GM18861 (cell line): ENCODE measurements around the gene HDX.
"Not testable (repeated sequence)": the region's sequence is repeated elsewhere in the genome, so short reads cannot be mapped to it uniquely, and the experiment has no call there.

Experiments
- ATAC-seq: cut with Tn5 transposase; IDR thresholded peaks from one replicate; pipeline ENCODE4 v1.9.1; 2021; ENCODE audit not compliant: unreplicated experiment

HDX gene, protein sequence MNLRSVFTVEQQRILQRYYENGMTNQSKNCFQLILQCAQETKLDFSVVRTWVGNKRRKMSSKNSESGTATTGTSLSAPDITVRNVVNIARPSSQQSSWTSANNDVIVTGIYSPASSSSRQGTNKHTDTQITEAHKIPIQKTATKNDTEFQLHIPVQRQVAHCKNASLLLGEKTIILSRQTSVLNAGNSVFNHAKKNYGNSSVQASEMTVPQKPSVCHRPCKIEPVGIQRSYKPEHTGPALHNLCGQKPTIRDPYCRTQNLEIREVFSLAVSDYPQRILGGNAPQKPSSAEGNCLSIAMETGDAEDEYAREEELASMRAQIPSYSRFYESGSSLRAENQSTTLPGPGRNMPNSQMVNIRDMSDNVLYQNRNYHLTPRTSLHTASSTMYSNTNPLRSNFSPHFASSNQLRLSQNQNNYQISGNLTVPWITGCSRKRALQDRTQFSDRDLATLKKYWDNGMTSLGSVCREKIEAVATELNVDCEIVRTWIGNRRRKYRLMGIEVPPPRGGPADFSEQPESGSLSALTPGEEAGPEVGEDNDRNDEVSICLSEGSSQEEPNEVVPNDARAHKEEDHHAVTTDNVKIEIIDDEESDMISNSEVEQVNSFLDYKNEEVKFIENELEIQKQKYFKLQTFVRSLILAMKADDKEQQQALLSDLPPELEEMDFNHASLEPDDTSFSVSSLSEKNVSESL

DNA sequence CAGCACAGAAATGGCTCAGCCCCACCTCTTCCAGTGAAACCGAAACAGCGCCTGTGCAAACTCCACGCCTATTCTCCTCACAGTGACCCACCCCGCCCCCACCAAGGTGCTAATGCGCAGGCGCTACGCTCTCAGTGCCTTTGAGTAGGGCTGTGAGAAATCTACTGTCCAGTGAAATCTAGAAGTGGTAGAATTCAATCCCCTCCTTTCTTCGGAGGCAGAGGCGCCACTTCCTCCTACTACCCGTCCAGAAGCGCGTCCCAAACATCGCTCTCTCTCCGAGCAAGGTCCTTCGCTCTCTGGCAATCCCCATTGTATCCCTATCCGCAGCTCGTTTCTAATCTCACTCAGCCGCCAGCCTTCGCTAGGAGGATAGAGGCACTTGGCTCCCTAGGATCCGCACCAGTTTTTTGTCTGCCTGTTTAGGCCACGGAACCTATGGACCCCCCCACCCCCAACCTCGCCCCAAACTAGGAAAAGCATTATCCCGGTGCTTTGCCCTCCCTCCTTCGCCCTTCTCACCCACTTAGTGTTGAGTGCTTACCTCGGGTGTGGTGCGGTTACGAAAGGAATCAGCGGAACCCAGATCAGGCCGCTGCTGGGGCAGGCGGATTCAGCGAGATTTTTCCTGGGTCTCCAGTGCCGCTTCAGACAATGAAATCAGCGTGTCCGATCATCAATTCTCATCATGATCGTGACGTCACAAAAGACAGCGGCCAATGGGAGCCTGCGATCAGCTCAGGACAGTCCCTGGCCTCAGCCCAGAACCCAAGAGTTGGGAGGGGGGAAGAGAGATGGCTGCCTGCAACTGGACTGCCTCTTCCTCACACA lies at the start of gene HDX:
Gene HDX (minus strand): TSS at position 656 of the 831 bp plus-strand sequence. CDS start 27,056 bp downstream, outside the sequence.
- peak; percentile 91 for ATAC-seq

DNA sequence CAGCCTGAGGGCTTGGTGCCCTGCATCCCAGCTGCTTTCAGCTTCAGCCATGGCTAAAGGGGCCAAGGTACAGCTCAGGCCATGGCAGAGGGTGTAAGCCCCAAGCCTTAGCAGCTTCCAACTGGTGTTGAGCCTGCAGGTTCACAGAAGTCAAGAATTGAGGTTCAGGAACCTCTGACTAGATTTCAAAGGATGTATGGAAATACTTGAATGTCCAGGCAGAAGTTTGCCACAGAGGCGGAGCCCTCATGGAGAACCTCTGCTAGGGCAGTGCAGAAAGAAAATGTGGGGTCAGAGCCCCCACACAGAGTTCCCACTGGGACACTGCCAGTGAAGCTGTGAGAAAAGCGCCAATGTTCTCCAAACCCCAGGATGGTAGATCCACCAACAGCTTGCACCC lies 39.1 kb upstream of the HDX start:
- not testable (repeated sequence) for ATAC-seq

DNA sequence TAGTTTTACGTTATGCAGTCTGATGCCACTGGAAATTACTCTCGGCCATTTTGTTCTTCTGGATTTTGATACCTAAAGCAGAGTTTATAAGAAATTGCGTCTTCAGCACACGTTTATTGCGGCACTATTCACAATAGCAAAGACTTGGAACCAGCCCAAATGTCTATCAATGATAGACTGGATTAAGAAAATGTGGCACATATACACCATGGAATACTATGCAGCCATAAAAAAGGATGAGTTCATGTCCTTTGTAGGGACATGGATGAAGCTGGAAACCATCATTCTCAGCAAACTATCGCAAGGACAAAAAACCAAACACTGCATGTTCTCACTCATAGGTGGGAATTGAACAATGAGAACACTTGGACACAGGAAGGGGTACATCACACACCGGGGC lies 35.4 kb upstream of the HDX start:
- not testable (repeated sequence) for ATAC-seq

DNA sequence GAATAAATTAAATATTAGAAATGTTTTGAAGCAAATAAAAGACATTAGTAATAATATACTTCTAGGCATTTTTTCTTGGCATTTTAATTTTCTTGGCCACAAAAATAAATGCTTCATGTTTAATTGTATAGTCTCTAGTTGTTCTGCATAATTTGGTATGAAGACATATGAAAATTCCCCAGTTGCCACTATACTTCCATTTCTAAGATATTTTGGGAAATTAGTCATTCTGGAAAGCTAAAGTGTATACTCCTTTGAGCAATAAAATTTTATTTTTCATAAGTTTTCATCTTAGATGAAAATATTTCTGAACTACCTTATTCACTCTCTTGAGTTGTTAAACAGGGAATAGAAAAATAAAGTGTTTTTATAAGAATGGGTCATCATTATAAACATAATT lies 13.8 kb downstream of the HDX start:
- no peak for ATAC-seq

DNA sequence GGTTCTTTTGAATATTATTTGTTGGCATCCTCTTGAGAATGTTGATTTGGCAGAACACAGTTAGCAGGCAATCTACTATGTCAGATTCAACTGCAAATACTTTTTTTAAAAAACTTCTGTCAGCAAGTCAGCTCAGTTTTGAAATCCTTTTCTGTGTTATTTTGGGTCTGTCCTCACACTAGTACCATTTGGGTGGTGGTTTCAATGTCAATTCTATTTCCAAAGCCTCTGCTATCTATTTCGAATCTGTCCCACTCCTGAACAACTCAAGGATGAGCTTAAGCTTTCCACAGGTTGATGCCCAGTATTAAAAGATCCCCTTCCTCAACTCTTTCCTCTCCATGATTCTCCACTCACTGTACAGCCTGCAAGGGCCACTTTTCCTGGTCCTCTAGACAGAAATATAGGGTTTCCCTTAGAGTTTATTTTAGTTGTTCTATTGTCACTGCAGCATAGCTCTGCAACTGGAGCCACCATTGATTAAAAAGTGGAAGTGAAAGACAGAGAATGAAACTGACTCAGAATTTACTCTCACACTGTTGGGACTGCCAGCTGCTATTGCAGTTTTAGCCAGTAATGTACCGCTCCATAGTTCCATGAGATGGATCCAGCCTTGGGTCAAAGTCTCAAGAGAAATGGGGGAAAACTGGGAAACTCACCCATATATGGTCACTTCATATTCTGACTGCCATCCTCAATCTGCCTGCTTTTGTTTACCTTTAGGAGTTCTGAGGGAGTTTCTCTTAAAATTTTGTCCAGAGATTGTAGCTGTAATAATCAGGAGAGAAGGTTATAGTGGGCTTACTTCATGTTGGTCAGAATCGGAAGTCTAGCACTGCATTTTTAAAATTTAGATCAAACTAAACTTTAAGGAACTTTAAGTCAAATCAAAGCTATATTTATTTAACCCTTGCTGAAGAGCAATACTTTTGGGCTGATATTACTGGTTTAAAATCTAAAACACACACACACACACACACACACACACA lies 14.6 kb downstream of the HDX start:
- ATAC-seq, result peak; percentile 99

DNA sequence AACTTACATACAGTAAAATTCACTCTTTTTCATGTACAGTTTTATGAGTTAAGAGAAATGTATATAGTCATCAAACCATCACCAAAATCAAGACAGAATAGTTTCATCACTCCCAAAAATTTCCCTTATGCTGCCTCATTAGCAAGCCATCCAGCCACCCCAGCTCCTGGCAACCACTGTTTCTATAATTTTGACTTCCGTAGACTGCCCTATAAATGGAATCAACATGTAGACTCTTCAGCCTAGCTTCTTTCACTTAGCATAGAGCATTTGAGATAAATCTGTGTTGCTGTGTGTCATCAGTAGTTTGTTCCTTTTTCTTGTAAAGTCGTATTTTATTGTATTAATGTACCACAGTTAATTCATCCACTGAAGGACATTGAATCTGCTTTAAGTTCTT lies 23.2 kb downstream of the HDX start:
- ATAC-seq, result no peak

DNA sequence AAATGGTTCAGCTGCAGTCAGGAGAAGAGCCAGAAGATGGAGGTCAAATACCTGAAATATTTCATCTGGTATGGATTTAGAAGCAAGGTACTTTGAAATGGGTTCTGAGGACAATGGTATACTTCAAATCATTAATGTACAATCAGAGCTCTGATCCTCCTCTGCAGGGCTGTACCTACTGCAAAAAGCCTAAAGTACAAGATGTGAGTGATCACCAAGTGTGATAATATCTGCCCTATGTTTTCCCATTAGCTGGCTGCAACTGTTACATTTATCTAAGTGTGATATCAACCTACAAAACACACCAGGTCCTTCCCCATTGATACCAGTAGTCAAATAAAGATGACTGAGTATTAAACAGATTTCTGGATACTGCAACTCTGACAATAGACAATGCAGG lies 25.1 kb downstream of the HDX start:
- no peak for ATAC-seq

DNA sequence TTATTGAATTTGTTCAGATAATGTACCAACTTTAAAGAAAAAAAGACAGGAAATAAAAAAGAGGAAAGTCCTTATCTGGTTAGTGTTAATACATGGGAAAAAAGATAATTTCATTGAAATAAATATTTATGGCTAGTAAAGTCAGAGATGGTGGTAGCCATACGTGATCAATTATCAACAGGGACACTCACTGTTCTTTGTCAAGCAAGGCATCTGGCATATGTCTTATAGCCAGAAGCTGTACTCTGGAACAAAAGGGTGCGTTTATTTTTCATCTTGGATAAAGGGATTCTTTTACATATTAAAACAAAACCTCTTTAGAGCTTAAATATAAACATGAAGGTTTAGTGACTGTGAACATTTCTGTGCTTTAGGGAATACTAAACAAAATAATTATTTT lies 26.7 kb downstream of the HDX start:
- ATAC-seq, result no peak

DNA sequence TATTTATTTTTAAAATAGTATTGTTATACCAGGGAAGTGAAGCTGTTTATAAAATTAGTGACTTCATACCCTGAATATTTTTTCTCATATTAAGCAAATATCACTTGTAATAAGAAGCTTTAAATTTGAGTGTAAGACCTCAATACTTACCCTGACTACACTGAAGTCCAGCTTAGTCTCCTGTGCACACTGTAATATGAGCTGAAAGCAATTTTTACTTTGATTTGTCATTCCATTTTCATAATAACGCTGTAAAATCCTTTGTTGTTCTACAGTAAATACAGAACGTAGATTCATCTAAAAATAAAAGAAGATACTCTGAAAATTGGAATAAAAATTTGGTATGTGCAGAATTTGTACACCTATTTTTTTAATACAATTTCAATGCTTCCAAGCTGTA lies 27.2 kb downstream of the HDX start:
- ATAC-seq, result no peak

DNA sequence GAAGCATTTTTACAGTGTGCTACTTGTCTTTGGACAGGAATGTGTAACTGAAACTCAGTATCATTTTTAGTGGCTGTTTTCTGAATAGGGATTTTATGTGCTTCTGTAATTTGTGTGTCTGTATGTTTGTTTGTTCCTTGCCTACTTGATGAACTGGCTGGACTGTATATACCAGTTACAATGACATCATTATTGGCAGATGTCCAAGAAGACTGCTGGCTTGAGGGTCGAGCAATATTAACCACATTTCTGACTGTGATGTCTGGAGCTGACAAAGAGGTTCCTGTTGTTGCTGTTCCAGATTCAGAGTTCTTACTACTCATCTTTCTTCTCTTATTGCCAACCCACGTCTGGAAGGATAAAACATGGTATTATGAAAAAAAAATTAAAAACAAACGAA lies 33.0 kb downstream of the HDX start:
- no peak for ATAC-seq

DNA sequence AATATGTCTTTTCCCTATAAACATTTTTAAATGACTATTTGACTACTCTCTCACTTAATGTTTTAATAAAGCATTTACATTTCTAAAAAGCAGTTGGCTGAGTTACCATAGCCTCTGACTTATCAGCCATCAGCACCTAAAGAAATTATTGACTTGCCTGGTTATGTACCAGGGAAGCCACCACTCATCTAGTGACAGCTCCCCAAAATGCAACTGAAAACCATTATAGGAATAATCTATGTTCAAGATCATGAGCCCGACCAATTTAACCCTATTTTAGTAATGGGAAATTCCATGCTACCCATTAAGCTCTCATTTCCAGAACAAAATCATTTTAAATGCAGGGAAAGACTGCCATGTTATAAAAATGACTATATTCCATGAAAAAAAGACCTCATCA lies 34.4 kb downstream of the HDX start:
- no peak for ATAC-seq

DNA sequence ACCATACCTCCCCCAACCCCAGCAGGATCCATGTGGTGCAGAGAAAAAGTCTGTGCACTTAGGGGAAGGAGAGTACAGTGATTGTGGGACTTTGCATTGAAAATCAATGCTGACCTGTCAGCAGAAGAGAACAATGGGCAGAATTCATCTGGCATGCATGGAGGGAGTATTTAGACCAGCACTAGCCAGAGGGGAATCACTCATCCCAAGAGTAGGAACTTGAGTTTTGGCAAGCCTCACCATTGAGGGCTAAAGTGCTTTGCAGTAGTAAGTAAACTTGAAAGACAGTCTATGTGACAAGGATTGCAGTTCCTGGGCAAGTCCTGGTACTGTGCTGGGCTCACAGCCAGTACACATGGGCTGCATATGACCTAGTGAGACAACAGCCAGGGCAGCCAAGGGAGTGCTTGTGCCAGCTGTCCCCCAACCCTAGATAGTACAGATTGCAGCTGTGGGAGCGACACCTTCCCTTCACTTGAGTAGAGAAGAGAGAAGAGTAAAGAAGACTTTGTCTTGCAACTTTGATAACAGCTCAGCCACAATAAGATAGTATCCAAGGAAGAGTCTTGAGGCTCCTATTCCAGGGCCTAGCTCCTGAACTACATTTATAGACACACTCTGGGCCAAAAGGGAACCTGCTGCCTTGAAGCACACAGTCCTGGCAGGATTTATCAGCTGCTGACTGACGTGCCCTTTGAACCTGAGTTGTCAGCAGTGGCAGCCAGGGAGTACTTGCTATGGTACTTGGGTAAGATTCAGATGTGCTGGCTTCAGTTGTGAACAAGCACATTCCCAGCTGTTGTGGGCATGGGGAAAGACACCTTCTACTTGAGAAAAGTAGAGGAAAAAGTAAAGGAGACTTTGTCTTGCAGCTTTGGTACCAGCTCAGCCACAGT lies 48.7 kb downstream of the HDX start:
- ATAC-seq, result no peak

DNA sequence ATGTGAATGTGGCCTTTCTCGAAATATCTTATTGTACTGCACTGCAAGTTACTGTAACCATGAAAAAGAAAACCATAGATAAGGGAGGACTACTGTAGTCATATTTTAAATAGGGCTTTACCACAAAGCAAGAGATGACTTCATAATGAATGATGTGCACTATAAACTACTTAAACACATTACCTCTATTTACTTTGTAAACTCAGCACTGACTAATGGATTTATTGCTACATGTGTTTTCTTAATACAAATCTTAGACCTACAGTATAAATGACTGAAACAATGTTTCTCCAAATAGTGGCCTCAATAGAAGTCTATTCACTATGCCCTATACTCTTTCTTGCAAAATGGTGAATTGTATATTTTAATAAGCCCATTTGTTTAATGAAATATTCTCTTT lies 61.1 kb downstream of the HDX start:
- ATAC-seq, result no peak

DNA sequence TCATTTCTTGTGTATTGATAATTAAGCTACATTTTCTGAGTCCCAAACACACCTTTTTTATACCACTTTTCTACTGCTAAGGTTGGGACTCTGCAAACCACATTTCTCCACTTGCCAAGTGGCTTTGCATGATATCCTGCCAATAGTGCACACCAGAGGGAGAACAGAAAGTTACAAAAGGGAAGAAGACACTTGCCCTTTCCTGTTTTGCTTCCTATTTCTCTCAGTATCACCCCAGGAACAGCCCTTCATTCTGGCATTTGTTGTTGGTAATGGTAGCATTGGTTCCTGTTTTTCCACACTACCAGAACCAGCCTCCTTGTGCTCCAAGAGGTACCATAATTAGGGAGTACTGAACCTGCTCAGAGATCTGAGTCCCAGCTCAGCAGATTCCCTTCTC lies 87.1 kb downstream of the HDX start:
- no peak for ATAC-seq

DNA sequence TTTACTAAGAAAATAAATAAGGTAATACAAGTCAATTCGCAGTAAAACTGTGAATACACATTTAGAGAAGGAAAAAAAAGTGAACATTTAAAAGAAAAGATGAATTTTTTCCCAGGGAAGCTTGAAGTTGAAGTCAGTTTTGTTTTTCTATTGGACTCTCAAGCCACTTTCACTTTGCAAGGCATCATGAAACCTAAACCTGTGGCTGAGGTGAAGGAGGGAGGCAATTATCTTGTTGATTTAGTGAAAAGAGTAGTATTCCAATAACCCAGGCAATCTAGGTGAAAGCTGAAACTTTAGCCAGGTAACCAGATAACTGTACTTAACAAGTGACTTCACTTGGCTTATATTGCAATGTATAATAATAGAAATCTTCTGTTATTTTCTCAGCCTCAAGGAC lies 138.6 kb downstream of the HDX start:
- peak; percentile 76 for ATAC-seq

DNA sequence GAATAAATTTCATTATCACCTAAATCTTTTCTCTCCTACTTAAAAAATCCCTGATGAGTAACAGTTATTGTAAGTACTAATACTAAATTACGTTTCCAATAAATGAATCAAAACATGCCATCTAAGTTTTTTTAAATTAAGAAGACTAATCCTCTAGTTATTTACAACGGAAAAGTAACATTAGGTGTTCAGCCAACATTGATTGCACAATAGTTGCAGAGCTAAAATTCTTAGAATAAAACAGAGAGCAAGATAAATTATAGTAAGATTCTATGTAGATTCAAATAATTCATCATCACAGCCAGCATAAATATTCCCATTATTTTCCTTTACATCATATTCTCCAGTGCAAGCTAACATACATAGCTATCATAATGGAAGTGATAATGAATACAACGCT lies 139.2 kb downstream of the HDX start:
- no peak for ATAC-seq

DNA sequence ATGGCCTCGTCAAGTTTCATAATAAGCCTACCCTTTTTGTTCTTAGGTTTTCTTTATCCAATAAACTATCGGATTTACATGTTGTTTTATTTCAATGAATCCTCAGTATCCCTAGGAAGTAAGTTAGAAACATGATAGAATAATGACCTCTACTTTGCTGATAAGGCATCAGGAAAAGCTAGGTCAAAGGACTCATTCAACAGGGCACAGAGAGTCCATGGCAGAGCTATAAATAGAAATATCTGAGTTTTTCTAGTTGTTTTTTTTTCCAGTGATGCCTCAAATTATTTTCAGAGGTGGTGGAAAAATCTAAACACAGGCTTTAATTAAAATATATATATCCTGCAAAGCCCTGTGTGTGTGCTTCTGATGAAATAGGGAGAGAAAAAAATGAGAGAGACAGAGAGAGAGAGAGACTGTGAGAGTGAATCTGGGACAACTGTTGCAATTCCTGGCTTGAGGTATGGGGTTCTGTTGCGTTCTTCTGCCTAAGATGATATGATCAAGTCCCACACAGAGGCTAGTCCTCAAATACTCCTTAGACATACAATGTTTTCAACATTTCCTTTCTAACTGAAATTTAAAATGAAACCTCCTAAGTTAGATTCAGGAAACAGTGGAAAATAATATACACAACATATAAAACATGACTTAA lies 139.9 kb downstream of the HDX start:
- no peak for ATAC-seq

DNA sequence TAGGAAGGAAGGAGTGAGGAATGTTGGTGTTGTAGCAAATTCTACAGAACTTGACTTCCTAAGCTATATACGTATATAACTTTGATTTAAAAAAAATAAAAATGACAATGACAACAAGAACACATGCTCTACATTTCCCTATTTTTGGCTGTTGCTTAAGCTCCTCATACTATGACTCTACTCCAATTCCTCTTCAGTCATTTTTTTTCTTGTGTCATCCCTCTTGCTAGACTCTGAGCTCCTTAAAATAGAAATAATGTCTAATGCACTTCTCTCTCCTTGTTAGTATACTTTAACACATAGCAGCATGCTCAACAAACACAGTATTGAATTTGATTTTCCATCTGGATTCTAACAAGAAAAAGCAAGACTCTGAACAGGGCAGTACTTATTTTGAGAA lies 144.0 kb downstream of the HDX start:
- no peak for ATAC-seq

DNA sequence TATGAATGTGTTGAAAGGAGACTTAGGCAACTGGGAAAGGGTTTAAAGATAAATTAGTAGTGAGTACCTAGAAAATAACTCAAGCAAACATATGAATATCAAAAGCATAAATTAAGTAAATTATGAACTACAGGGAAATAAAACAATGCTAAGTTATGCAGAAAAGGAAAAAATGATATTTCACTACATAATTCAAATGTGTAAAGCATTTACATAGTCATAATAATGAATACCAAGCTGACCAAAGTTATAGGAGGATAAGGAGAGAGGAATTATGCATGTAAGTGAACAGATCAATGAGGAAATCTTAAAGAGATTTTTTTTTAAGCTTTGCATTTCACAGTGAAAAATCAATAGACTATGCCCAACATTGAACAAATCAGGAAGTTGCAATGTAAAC lies 145.0 kb downstream of the HDX start:
- ATAC-seq, result no peak
